CD4-positive, CD25-positive, alpha-beta regulatory T cell (primary cell): ENCODE data around the gene GALNTL6. TPM values are rescaled to one million over a fixed set of nuclear protein-coding genes. Genes with fewer than 3 reads are reported as not detected.

Source experiments
- ATAC-seq, 2 donors: fragments of 150-1000 bp; cut with Tn5 transposase; one replicate each; pipeline ENCODE4 v1.10.0; 2021; ENCODE audit warnings: low read depth in 2 of 2, moderate number of reproducible peaks in 2 of 2, moderate library complexity in 1 of 2
- DNase-seq, 3 donors: peaks; one replicate each; pipeline versions ENCODE4 v3.0.0 to v3.0.0-alpha.2; 2012 to 2022; ENCODE audit warnings: mixed read lengths in 1 of 3
- H3K27ac ChIP-seq: one replicate; pipeline ENCODE4 v1.7.0; 2013; ENCODE audit warnings: mild to moderate bottlenecking, low read length; ENCODE audit not compliant: insufficient read depth, poor library complexity, severe bottlenecking
- H3K27me3 ChIP-seq: one replicate; pipeline ENCODE4 v1.7.0; 2013; ENCODE audit warnings: low read length; ENCODE audit not compliant: control insufficient read depth, insufficient read depth
- H3K36me3 ChIP-seq: one replicate; pipeline ENCODE4 v1.7.0; 2013; ENCODE audit warnings: mild to moderate bottlenecking, low read length, moderate library complexity; ENCODE audit not compliant: control insufficient read depth, insufficient read depth
- H3K4me1 ChIP-seq: 2 replicates; pipeline ENCODE4 v1.7.0; 2013; ENCODE audit warnings: mild to moderate bottlenecking, low read length; ENCODE audit not compliant: insufficient read depth, control insufficient read depth, poor library complexity, severe bottlenecking
- H3K4me3 ChIP-seq: one replicate; pipeline ENCODE4 v1.7.0; 2013; ENCODE audit warnings: low read depth, mild to moderate bottlenecking, low read length, moderate library complexity
- H3K9me3 ChIP-seq, 2 experiments: 1 replicate in 1 of 2; 2 replicates in 1 of 2; pipeline ENCODE4 v1.7.0; 2013; ENCODE audit warnings: low read length in 2 of 2, mild to moderate bottlenecking in 1 of 2, moderate library complexity in 1 of 2; ENCODE audit not compliant: control insufficient read depth in 2 of 2
- H3K27ac Mint-ChIP-seq, 3 donors: one replicate each; pipeline ENCODE4 v1.8.0; 2020 to 2022; ENCODE audit warnings: mild to moderate bottlenecking in 3 of 3, mixed read lengths in 3 of 3, moderate library complexity in 2 of 3
- H3K27me3 Mint-ChIP-seq: one replicate; pipeline ENCODE4 v1.8.0; 2022; ENCODE audit warnings: mild to moderate bottlenecking, mixed read lengths
- H3K36me3 Mint-ChIP-seq: one replicate; pipeline ENCODE4 v1.8.0; 2020; ENCODE audit warnings: mixed read lengths
- H3K4me1 Mint-ChIP-seq, 4 donors: one replicate each; pipeline ENCODE4 v1.8.0; 2020 to 2022; ENCODE audit warnings: mixed read lengths in 4 of 4, mild to moderate bottlenecking in 1 of 4
- H3K4me3 Mint-ChIP-seq, 4 donors: one replicate each; pipeline ENCODE4 v1.8.0; 2020 to 2022; ENCODE audit warnings: mild to moderate bottlenecking in 4 of 4, mixed read lengths in 4 of 4, moderate library complexity in 3 of 4
- H3K9me3 Mint-ChIP-seq, 7 donors: one replicate each; pipeline ENCODE4 v1.8.0; 2020 to 2022; ENCODE audit warnings: mixed read lengths in 7 of 7, mild to moderate bottlenecking in 3 of 7, moderate library complexity in 2 of 7
- polyA plus RNA-seq, 4 donors: library from polyadenylated mRNA; unstranded; fragments of 300-500 nt; fragmentation: Illumina TruSeq; gene quantifications; one replicate each; pipeline ENCODE4 v1.2.3, GENCODE V29; 2021
- total RNA-seq: library from RNA; stranded (reverse); gene quantifications from one replicate; pipeline ENCODE4 v1.2.3, GENCODE V29; 2022

The GALNTL6 gene
- total and polyA plus RNA-seq, 5 donors from 2014 or later = not detected

- H3K27ac Mint-ChIP-seq = no peak overlapping the region
Measured at GRCh38 chr4:172706000-172706399, 892.8 kb downstream of the GALNTL6 start.

DNA sequence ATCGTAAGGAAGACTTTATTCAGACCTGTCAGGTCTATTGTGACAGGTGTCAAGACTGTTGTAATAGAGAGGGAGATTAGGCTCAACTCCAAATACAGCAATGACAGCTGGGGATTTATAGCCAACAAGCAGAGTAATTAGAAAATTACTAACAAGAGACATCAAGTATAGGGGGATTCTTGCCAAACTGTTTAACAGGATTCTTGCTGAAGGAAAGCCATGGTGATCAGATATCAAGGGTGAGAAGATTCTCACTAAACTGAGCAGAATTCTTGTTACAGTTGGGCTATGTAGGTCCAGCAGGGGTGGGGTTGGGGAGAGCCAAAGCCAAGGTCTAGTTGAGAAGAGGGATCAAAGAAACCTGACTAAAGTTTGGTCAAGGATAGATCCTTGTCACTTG lies 894.4 kb downstream of the GALNTL6 start:
- Histone ChIP-seq H3K4me1 (no peaks in the 10 kb centered on the region), H3K4me3 (no peak overlapping the region), H3K27ac (no peak overlapping the region), H3K36me3 (no peaks in the 10 kb centered on the region), H3K27me3 (no peaks in the 10 kb centered on the region), H3K9me3 (peaks cover 7 to 14% of the 10 kb centered on the region in 2 experiments)
- no peak for ATAC-seq
- Mint-ChIP-seq H3K9me3 (peaks cover 0 to 33% (median 9%) of the 10 kb centered on the region in 7 donors), H3K27me3 (no peaks in the 10 kb centered on the region), H3K36me3 (no peaks in the 10 kb centered on the region), H3K4me3 (no peak overlapping the region), H3K4me1 (no peaks in the 10 kb centered on the region), H3K27ac (no peak overlapping the region)
- DNase-seq = no peak

More at GRCh38 chr4:172706000-172706399, 892.8 kb downstream of the GALNTL6 start:
- Mint-ChIP-seq H3K4me3 (no peak overlapping the region), H3K36me3 (no peaks in the 10 kb centered on the region), H3K9me3 (peaks cover 0 to 31% (median 9%) of the 10 kb centered on the region in 7 donors), H3K4me1 (no peaks in the 10 kb centered on the region), H3K27me3 (no peaks in the 10 kb centered on the region)
- no peak overlapping the region for H3K4me3 ChIP-seq
- DNase-seq = no peak
- H3K27ac ChIP-seq = no peak overlapping the region
- no peaks in the 10 kb centered on the region for H3K36me3 ChIP-seq
- H3K4me1 ChIP-seq = no peaks in the 10 kb centered on the region
- peaks cover 7 to 14% of the 10 kb centered on the region in 2 experiments for H3K9me3 ChIP-seq
- ATAC-seq = no peak
- no peaks in the 10 kb centered on the region for H3K27me3 ChIP-seq

GRCh38 chr4:172708184-172708583 lies 895.0 kb downstream of the GALNTL6 start:
- H3K36me3 Mint-ChIP-seq = no peaks in the 10 kb centered on the region
- H3K27me3 Mint-ChIP-seq = no peaks in the 10 kb centered on the region
- Histone ChIP-seq H3K27ac (no peak overlapping the region), H3K9me3 (peaks cover 7 to 14% of the 10 kb centered on the region in 2 experiments), H3K27me3 (no peaks in the 10 kb centered on the region), H3K4me1 (no peaks in the 10 kb centered on the region), H3K36me3 (no peaks in the 10 kb centered on the region), H3K4me3 (no peak overlapping the region)
- DNase-seq = no peak
- ATAC-seq = no peak
- peaks cover 0 to 31% (median 8%) of the 10 kb centered on the region in 7 donors for H3K9me3 Mint-ChIP-seq
- H3K4me1 Mint-ChIP-seq = no peaks in the 10 kb centered on the region
- H3K27ac Mint-ChIP-seq = no peak overlapping the region
- no peak overlapping the region for H3K4me3 Mint-ChIP-seq

- H3K9me3 ChIP-seq = peaks cover 7 to 14% of the 10 kb centered on the region in 2 experiments
- Mint-ChIP-seq H3K9me3 (peaks cover 0 to 22% (median 5%) of the 10 kb centered on the region in 7 donors), H3K27me3 (no peaks in the 10 kb centered on the region), H3K4me1 (no peaks in the 10 kb centered on the region), H3K27ac (no peak overlapping the region), H3K36me3 (no peaks in the 10 kb centered on the region), H3K4me3 (no peak overlapping the region)
- H3K4me3 ChIP-seq = no peak overlapping the region
- no peak for ATAC-seq
- no peaks in the 10 kb centered on the region for H3K36me3 ChIP-seq
- no peak overlapping the region for H3K27ac ChIP-seq
- no peaks in the 10 kb centered on the region for H3K27me3 ChIP-seq
- DNase-seq = no peak
- no peaks in the 10 kb centered on the region for H3K4me1 ChIP-seq
Measured at GRCh38 chr4:172709376-172709775, 896.2 kb downstream of the GALNTL6 start.

DNA sequence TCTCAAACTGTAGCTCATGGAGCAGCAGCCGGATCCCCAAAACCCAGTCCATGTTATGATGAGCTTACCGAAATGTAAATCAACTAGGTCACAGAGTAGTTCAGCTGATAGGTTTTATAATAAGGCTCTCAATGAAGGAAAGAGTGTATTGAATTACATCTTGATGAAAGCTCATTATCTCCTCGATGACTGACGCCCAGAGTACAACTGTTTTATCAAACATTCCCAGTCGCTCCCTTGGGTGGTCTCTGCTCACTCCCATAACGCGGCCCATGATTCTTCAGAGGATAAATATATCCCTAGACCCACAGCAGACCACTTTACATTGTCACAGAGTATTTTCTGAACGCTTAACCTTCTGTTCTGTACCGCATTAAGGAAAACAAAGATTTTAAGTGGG lies 903.1 kb downstream of the GALNTL6 start:
- Histone ChIP-seq H3K27ac (no peak overlapping the region), H3K4me1 (no peaks in the 10 kb centered on the region), H3K36me3 (no peaks in the 10 kb centered on the region), H3K4me3 (no peak overlapping the region), H3K9me3 (no peaks in the 10 kb centered on the region), H3K27me3 (no peaks in the 10 kb centered on the region)
- Mint-ChIP-seq H3K9me3 (peaks cover 0 to 7% (median 4%) of the 10 kb centered on the region in 7 donors), H3K36me3 (no peaks in the 10 kb centered on the region), H3K4me1 (no peaks in the 10 kb centered on the region), H3K27me3 (no peaks in the 10 kb centered on the region), H3K4me3 (no peak overlapping the region), H3K27ac (peak overlapping the region in 1 of 3 donors; percentile 45)
- ATAC-seq (no peak), DNase-seq (no peak)

- no peaks in the 10 kb centered on the region for H3K36me3 Mint-ChIP-seq
- H3K27ac Mint-ChIP-seq = no peak overlapping the region
- no peak overlapping the region for H3K4me3 Mint-ChIP-seq
- Histone ChIP-seq H3K4me1 (no peaks in the 10 kb centered on the region), H3K27me3 (no peaks in the 10 kb centered on the region), H3K9me3 (no peaks in the 10 kb centered on the region), H3K4me3 (no peak overlapping the region), H3K27ac (no peak overlapping the region), H3K36me3 (no peaks in the 10 kb centered on the region)
- ATAC-seq (no peak), DNase-seq (no peak)
- H3K27me3 Mint-ChIP-seq = no peaks in the 10 kb centered on the region
- peaks cover 0 to 12% (median 4%) of the 10 kb centered on the region in 7 donors for H3K9me3 Mint-ChIP-seq
- H3K4me1 Mint-ChIP-seq = no peaks in the 10 kb centered on the region
Measured at GRCh38 chr4:172721659-172722058, 908.5 kb downstream of the GALNTL6 start.

- Histone ChIP-seq H3K4me3 (no peak overlapping the region), H3K9me3 (no peaks in the 10 kb centered on the region), H3K36me3 (no peaks in the 10 kb centered on the region), H3K27ac (no peak overlapping the region), H3K4me1 (no peaks in the 10 kb centered on the region), H3K27me3 (no peaks in the 10 kb centered on the region)
- H3K4me1 Mint-ChIP-seq = no peaks in the 10 kb centered on the region
- no peak for ATAC-seq
- H3K9me3 Mint-ChIP-seq = peaks cover 0 to 22% (median 6%) of the 10 kb centered on the region in 7 donors
- H3K36me3 Mint-ChIP-seq = no peaks in the 10 kb centered on the region
- H3K27ac Mint-ChIP-seq = no peak overlapping the region
- no peak for DNase-seq
- H3K27me3 Mint-ChIP-seq = no peaks in the 10 kb centered on the region
- no peak overlapping the region for H3K4me3 Mint-ChIP-seq
Measured at GRCh38 chr4:172725581-172725980, 912.4 kb downstream of the GALNTL6 start.

DNA sequence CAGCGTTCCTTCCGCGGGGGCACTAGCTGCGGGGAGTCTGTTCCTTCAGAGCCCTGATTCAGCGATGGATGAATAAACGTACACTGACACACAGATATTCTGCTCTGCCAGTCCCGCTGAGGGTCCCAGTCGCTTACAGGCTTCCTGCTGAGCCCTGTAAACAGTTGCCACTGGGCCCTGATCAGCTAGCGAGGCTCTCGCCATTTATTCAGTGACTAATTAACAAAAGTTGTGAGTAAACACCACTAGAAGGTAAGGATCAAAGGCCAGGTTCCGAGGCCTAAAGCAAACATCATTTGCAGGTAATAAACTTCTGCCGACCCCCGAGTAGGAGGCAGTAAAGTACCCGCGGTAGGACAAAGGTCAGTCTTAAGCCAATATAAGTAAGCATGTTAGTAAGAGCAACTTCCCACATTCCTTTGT lies 912.8 kb downstream of the GALNTL6 start:
- no peak overlapping the region for H3K27ac ChIP-seq
- H3K4me1 Mint-ChIP-seq = no peaks in the 10 kb centered on the region
- no peaks in the 10 kb centered on the region for H3K27me3 ChIP-seq
- DNase-seq (no peak), ATAC-seq (no peak)
- H3K27me3 Mint-ChIP-seq = no peaks in the 10 kb centered on the region
- H3K4me3 Mint-ChIP-seq = no peak overlapping the region
- H3K36me3 Mint-ChIP-seq = no peaks in the 10 kb centered on the region
- H3K4me3 ChIP-seq = no peak overlapping the region
- H3K36me3 ChIP-seq = no peaks in the 10 kb centered on the region
- peaks cover 0 to 23% (median 8%) of the 10 kb centered on the region in 7 donors for H3K9me3 Mint-ChIP-seq
- H3K9me3 ChIP-seq = no peaks in the 10 kb centered on the region
- no peak overlapping the region for H3K27ac Mint-ChIP-seq
- no peaks in the 10 kb centered on the region for H3K4me1 ChIP-seq
